Body of pancreas (tissue), 4 donors: ENCODE measurements around the gene KHNYN. TPM values are rescaled to one million over a fixed set of nuclear protein-coding genes. Genes with fewer than 3 reads are reported as not detected.
"Not testable (repeated sequence)": the region's sequence is repeated elsewhere in the genome, so short reads cannot be mapped to it uniquely, and the experiment has no call there.

ENCODE experiments used
- ATAC-seq: fragments of 150-250 bp; one replicate; pipeline ENCODE4 v1.9.1; 2016
- DNase-seq, 4 donors: peaks; one replicate each; pipeline ENCODE4 v3.0.0-alpha.2; 2019
- H3K27ac ChIP-seq, 4 donors: fragments of 200-600 bp; sonication (generic); 1 replicate in 3 of 4; 2 replicates in 1 of 4; pipeline versions ENCODE4 v1.5.1 to v1.6.1; 2016 to 2019; ENCODE audit warnings: mild to moderate bottlenecking in 1 of 4, mixed read lengths in 1 of 4, moderate library complexity in 1 of 4
- H3K27me3 ChIP-seq, 2 donors: fragments of 200-600 bp; sonication (generic); one replicate each; pipeline ENCODE4 v1.6.0; 2016; ENCODE audit warnings: mild to moderate bottlenecking in 1 of 2
- H3K36me3 ChIP-seq, 2 donors: fragments of 200-600 bp; sonication (generic); replicated peaks in 1 of 2; 2 replicates each; pipeline ENCODE4 v1.5.1; 2016; ENCODE audit warnings: low read depth in 2 of 2; ENCODE audit not compliant: insufficient read depth in 1 of 2
- H3K4me1 ChIP-seq: fragments of 200-600 bp; sonication (generic); one replicate; pipeline ENCODE4 v1.6.0; 2016
- H3K4me3 ChIP-seq, 2 donors: fragments of 200-600 bp; sonication (generic); 1 replicate in 1 of 2; 2 replicates in 1 of 2; pipeline ENCODE4 v1.5.1; 2016 to 2019
- H3K9me3 ChIP-seq, 3 donors: fragments of 200-600 bp; sonication (generic); 1 replicate in 2 of 3; 2 replicates in 1 of 3; pipeline ENCODE4 v1.5.1; 2016
- POLR2A ChIP-seq, 3 donors: fragments of 450-650 bp; IDR thresholded peaks; one replicate each; pipeline ENCODE4 v1.6.1; 2016; ENCODE audit warnings: antibody characterized with exemption in 3 of 3, mild to moderate bottlenecking in 2 of 3
- WGBS, 2 donors: methylation state at CpG; one replicate each; pipeline ENCODE4 v1.1.5; 2017; 5-methylcytosine and 5-hydroxymethylcytosine counted together
- intact Hi-C: fragments of 100-400 bp; cut with DNase I; formaldehyde crosslinking; loops from one replicate; pipeline ENCODE4 v1.15.1; 2023
- total RNA-seq, 2 donors: library from RNA; depleted of rRNA; stranded (reverse); fragments of >200 nt; gene quantifications; one replicate each; pipeline ENCODE4 v1.1.0, GENCODE V29; 2016
- TF ChIP-seq, protein P1 (sequence below), 7 experiments: fragments of 450-650 bp in 4 of 7; fragments of 200-600 bp in 3 of 7; sonication (generic) in 3 of 7; IDR thresholded peaks; one replicate each; pipeline ENCODE4 v1.5.1; 2016 to 2019; ENCODE audit warnings: antibody characterized with exemption in 7 of 7

Gene KHNYN
- total RNA-seq, 2 donors from 2014 or later, result 43.8 TPM

DNA sequence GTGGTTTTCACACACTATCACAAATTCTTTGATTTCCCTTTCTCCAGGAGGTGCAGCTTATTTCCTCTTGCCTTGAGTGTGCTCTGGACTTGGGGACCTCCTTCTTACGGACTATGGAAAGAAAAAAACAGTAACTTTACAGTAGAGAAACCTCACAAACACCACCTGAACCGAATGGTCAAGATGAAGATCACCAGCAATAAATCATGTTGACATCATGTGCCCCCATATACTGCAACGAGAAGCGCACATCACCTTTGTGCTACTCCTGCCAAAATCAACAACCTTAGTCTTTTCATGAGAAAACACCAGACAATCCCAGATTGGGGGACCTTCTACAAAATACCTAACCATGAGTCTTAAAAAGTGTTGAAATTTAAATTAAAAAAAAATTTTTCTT lies 44.2 kb upstream of the KHNYN start:
- H3K27me3 ChIP-seq, result no peaks in the 10 kb centered on the region
- H3K9me3 ChIP-seq, result no peaks in the 10 kb centered on the region
- ATAC-seq (no peak), DNase-seq (no peak)
- no peaks in the 10 kb centered on the region for H3K36me3 ChIP-seq
- H3K4me3 ChIP-seq, result no peak overlapping the region
- intact Hi-C loops, result no loop called here
- WGBS, 2 donors, result 72 to 73% methylated on average over 4 of the region's 4 CpGs
- H3K4me1 ChIP-seq, result peaks cover 4% of the 10 kb centered on the region
- H3K27ac ChIP-seq, result no peak overlapping the region
- TF ChIP-seq, protein P1, sequence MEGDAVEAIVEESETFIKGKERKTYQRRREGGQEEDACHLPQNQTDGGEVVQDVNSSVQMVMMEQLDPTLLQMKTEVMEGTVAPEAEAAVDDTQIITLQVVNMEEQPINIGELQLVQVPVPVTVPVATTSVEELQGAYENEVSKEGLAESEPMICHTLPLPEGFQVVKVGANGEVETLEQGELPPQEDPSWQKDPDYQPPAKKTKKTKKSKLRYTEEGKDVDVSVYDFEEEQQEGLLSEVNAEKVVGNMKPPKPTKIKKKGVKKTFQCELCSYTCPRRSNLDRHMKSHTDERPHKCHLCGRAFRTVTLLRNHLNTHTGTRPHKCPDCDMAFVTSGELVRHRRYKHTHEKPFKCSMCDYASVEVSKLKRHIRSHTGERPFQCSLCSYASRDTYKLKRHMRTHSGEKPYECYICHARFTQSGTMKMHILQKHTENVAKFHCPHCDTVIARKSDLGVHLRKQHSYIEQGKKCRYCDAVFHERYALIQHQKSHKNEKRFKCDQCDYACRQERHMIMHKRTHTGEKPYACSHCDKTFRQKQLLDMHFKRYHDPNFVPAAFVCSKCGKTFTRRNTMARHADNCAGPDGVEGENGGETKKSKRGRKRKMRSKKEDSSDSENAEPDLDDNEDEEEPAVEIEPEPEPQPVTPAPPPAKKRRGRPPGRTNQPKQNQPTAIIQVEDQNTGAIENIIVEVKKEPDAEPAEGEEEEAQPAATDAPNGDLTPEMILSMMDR (IDR thresholded peaks at IDR 0.05), result no peak
- TF ChIP-seq POLR2A (IDR thresholded peaks at IDR 0.05), result no peak

DNA sequence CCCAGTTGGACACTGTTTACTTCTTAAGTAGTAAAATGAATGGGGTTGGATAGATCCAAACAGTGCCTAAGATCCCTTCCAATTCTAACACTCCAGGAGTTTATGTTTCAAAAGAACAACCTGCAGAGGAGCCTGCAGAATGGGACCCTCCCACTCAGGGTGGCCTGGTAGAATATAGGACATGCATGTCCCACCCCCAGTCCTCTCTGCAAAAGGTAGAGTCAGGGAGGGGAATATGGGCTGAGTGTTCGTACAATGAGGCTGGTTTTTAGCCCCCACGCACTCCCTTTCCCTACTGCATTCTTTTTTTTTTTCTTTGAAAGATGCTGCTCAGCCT lies 42.8 kb upstream of the KHNYN start:
- no peak for TF ChIP-seq POLR2A (IDR thresholded peaks at IDR 0.05)
- TF ChIP-seq, protein P1 (IDR thresholded peaks at IDR 0.05), result no peak
- intact Hi-C loops, result no loop called here
- Histone ChIP-seq H3K36me3 (no peaks in the 10 kb centered on the region), H3K4me3 (no peak overlapping the region), H3K9me3 (no peaks in the 10 kb centered on the region), H3K27me3 (no peaks in the 10 kb centered on the region), H3K27ac (no peak overlapping the region), H3K4me1 (peaks cover 4% of the 10 kb centered on the region)
- no peak for DNase-seq
- 90 to 93% methylated on average over 2 of the region's 2 CpGs for WGBS, 2 donors
- no peak for ATAC-seq

DNA sequence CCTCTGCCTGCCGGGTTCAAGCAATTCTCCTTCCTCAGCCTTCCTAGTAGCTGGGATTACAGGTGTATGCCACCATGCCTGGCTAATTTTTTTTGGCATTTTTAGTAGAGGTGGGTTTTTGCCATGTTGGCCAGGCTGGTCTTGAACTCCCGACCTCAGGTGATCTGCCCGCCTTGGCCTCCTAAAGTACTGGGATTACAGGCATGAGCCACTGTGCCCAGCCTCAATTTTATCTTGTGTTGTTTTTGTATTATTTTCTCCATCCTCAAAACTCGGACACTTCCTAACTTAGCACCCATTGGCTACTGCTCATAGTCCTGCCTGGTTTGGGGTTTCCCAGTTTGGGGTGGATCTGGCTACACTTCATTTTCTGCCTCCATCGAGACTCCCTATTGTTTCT lies 42.2 kb upstream of the KHNYN start:
- WGBS, 2 donors, result 75 to 81% methylated on average over 5 of the region's 5 CpGs
- DNase-seq, H3K27me3 ChIP-seq, H3K27ac ChIP-seq, intact Hi-C loops, H3K36me3 ChIP-seq, H3K9me3 ChIP-seq, ATAC-seq, H3K4me1 ChIP-seq, H3K4me3 ChIP-seq: not testable (repeated sequence)

DNA sequence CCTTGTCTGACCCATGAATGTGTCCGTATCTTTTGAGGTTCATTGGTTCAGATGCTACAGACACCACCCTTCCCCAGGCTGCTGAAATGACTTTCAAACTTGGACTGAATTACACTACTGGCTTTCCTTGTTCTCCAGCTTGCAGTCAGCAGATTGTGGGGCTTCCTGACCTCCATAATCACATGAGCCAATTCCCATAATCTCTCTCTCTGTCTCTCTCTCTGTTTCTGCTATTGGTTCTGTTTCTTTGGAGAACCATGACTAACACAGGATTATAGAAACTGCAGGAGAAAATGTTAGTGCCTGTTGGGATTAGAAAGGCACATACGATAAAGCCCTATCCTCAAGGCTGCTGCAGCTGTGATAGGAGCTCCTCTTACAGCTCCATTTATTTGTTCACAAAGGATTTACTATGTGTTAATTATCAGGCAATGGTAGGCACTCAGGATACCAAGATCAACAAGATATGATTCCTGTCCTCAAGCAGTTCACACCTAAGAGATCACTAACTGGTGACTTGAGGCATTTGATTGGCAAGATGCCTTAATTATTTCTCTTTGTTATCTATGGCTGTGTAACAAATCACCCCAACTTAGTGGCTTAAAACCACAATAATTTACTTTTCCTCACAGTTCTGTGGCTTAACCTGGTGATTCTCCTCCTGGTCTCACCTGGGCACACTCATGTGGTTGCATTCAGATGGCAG lies 41.1 kb upstream of the KHNYN start:
- Histone ChIP-seq H3K36me3 (no peaks in the 10 kb centered on the region), H3K4me1 (peaks cover 4% of the 10 kb centered on the region), H3K4me3 (no peak overlapping the region), H3K27me3 (no peaks in the 10 kb centered on the region), H3K9me3 (no peaks in the 10 kb centered on the region), H3K27ac (no peak overlapping the region)
- intact Hi-C loops, result no loop called here
- 68 to 73% methylated on average over 2 of the region's 2 CpGs for WGBS, 2 donors
- DNase-seq, result no peak
- TF ChIP-seq, protein P1 (IDR thresholded peaks at IDR 0.05), result no peak
- TF ChIP-seq POLR2A (IDR thresholded peaks at IDR 0.05), result no peak
- ATAC-seq, result no peak

DNA sequence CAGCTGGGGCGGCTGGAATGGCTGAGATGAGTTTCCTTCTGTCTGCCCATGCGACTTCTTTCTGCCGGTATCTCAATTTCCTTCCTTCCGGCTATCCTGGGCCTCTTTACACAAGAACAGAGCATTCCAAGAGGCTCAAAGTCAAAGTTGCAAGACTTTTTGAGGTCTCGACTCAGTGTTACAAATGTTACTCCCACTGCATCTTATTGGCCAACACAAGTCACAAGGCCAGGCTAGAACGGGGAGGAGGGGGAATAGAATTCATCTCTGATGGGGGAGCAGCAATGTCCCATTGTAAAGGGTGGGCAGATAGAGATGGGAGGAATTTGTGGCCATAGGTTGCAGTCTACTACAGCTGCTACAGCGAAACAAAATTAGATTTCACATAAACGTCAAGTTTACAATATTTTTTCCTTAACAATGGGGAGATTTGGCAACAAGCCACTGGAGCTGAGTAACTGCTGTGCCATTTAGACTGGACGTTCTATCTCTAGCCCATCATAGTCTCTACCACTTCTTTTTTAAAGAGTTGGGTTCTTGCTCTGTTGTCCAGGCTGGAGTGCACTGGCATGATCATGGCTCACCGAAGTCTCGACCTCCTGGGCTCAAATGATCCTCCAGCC lies 40.4 kb upstream of the KHNYN start:
- TF ChIP-seq, protein P1 (IDR thresholded peaks at IDR 0.05), result no peak
- no peak for TF ChIP-seq POLR2A (IDR thresholded peaks at IDR 0.05)
- H3K4me3 ChIP-seq, result no peak overlapping the region
- H3K9me3 ChIP-seq, result no peaks in the 10 kb centered on the region
- no peaks in the 10 kb centered on the region for H3K36me3 ChIP-seq
- ATAC-seq, result no peak
- no peaks in the 10 kb centered on the region for H3K27me3 ChIP-seq
- peaks cover 4% of the 10 kb centered on the region for H3K4me1 ChIP-seq
- no peak for DNase-seq
- H3K27ac ChIP-seq, result no peak overlapping the region
- WGBS, 2 donors, result 75 to 78% methylated on average over 11 of the region's 11 CpGs
- intact Hi-C loops, result no loop called here
